Breast epithelium (tissue), 3 donors: Measurements from ENCODE around the gene SLC25A21.

Experiments used
- CTCF ChIP-seq, 3 donors: fragments of 450-650 bp; IDR thresholded peaks; one replicate each; pipeline ENCODE4 v1.5.1; 2016 to 2017; ENCODE audit warnings: antibody characterized with exemption in 3 of 3, mild to moderate bottlenecking in 3 of 3, moderate library complexity in 3 of 3
- POLR2A ChIP-seq: fragments of 450-650 bp; IDR thresholded peaks from one replicate; pipeline ENCODE4 v1.6.1; 2016; ENCODE audit warnings: antibody characterized with exemption, mild to moderate bottlenecking, moderate library complexity

- no peak for TF ChIP-seq POLR2A
- no peak for TF ChIP-seq CTCF (IDR thresholded peaks at IDR 0.05)
Observed at GRCh38 chr14:36822685-36823084, 349.7 kb downstream of the SLC25A21 start.
